ENCODE results near the gene ALDH4A1. TPM values are rescaled to one million over a fixed set of nuclear protein-coding genes. Genes with fewer than 3 reads are reported as not detected.

The ALDH4A1 gene
- total and polyA plus RNA-seq, 9 of the 15 experiments (the other 6 are each of a cell fraction or from before 2014, with no cell fraction given): 0.27 to 31.4 (median 16.6) TPM

GRCh38 chr1:18902523-18903290 is at the start of gene ALDH4A1 (continued):
- TF ChIP-seq ZNF232 (CRISPR knock-in tag; IDR thresholded peaks at IDR 0.05) (peak; percentile 81), EZH2 (IDR thresholded peaks at IDR 0.05; ENCODE audit: borderline replicate concordance, low read depth, low read length) (no peak), GABPB1 (CRISPR knock-in tag; IDR thresholded peaks at IDR 0.05) (peak; percentile 78), ARID3A (IDR thresholded peaks at IDR 0.05; ENCODE audit: borderline replicate concordance, low read depth, low read length) (peak; percentile 86; the same call in 1 of the 2 replicates), PHF8 (IDR thresholded peaks at IDR 0.05; ENCODE audit: borderline replicate concordance, low read length) (peak; percentile 69; the same call in 1 of the 2 replicates), FOXK1 (CRISPR knock-in tag; IDR thresholded peaks at IDR 0.05; ENCODE audit: borderline replicate concordance) (0 out of 2 replicates have a peak, but pooled peaks have one; percentile 60), MITF (IDR thresholded peaks at IDR 0.05) (no peak), BDP1 (IDR thresholded peaks at IDR 0.05; ENCODE audit: insufficient read depth, insufficient read length) (no peak), SMAD4 (CRISPR knock-in tag; conservative IDR thresholded peaks at IDR 0.05) (peak; percentile 66), AFF1 (IDR thresholded peaks at IDR 0.05; ENCODE audit: low read depth in 1 of 2, partially characterized antibody in 2 of 2) (peak in 1 of 2 experiments; percentile 80), ZBTB12 (CRISPR knock-in tag; IDR thresholded peaks at IDR 0.05) (no peak; the same call in 1 of the 2 replicates), PHB2 (IDR thresholded peaks at IDR 0.05; ENCODE audit: low read depth) (no peak), NCOA2 (IDR thresholded peaks at IDR 0.05; ENCODE audit: partially characterized antibody in 2 of 2) (no peak), TEAD4 (IDR thresholded peaks at IDR 0.05; ENCODE audit: low read length) (peak; percentile 38; the same call in 1 of the 2 replicates), TEAD4 (CRISPR knock-in tag; IDR thresholded peaks at IDR 0.05; ENCODE audit: borderline replicate concordance) (0 out of 2 replicates have a peak, but pooled peaks have one; percentile 38), RAD21 (CRISPR knock-in tag; conservative IDR thresholded peaks at IDR 0.05 in 1 of 2, IDR thresholded peaks at IDR 0.05 in 1 of 2) (no peak)
